HepG2 (cell line): ENCODE measurements around the gene DDX46. TPM values are rescaled to one million over a fixed set of nuclear protein-coding genes. Genes with fewer than 3 reads are reported as not detected.
"Not testable (repeated sequence)": the region's sequence is repeated elsewhere in the genome, so short reads cannot be mapped to it uniquely, and the experiment has no call there.

Experiments
- ATAC-seq: fragments of 200-7000 bp; cut with Tn5 transposase; 3 replicates; pipeline ENCODE4 v1.9.1; 2020; ENCODE audit warnings: mild to moderate bottlenecking, moderate library complexity
- BruUV-seq: library from RNA; stranded (reverse); fragments of 400-500 nt; replicated peaks from 2 replicates; lab custom pipeline; 2021; lab: Mats Ljungman, UMichigan
- CTCF ChIA-PET: fragments of 300-600 bp; formaldehyde crosslinking; extraction: SDS; loops from one replicate; lab custom pipeline; 2021; ENCODE audit warnings: low total read pairs, inconsistent platforms, low intra/inter-chr PET ratio; lab: Yijun Ruan, JAX
- POLR2A ChIA-PET: fragments of 350-600 bp; sonication (Branson Sonifier 250); formaldehyde crosslinking; loops from one replicate; lab custom pipeline; 2020; ENCODE audit warnings: antibody characterized with exemption, inconsistent platforms; lab: Yijun Ruan, JAX
- DNase-seq: peaks from one replicate; pipeline ENCODE4 v3.0.0-alpha.2; 2015; ENCODE audit warnings: low spot score
- FAIRE-seq: peaks from 3 replicates; lab custom pipeline; 2011; peaks lifted over from hg19 to GRCh38; lab: Jason Lieb, UNC
- H2AFZ ChIP-seq: one replicate; pipeline ENCODE4 v1.6.1; 2011; ENCODE audit warnings: low read length, inconsistent platforms
- H3K27ac ChIP-seq: fragments of 300-600 bp; 3 replicates; pipeline ENCODE4 v1.8.0; 2011; ENCODE audit warnings: mixed run types, mild to moderate bottlenecking, mixed read lengths, low read length, inconsistent platforms; ENCODE audit not compliant: insufficient read depth; ENCODE audit errors: extremely low read length
- H3K27me3 ChIP-seq, 2 experiments: fragments of 200-600 bp in 1 of 2; 2 replicates in 1 of 2; 3 replicates in 1 of 2; pipeline versions ENCODE4 v1.6.0 to v1.8.0; 2011; ENCODE audit warnings: low read length in 2 of 2, mild to moderate bottlenecking in 2 of 2, moderate library complexity in 2 of 2, inconsistent platforms in 1 of 2; ENCODE audit not compliant: insufficient read depth in 2 of 2, control insufficient read depth in 1 of 2
- H3K36me3 ChIP-seq, 2 experiments: fragments of 200-600 bp in 1 of 2; replicated peaks in 1 of 2; 2 replicates in 1 of 2; 3 replicates in 1 of 2; pipeline versions ENCODE4 v1.5.1 to v1.8.0; 2011; ENCODE audit warnings: low read length in 2 of 2, inconsistent platforms in 1 of 2; ENCODE audit not compliant: insufficient read depth in 2 of 2, control insufficient read depth in 1 of 2
- H3K4me1 ChIP-seq: 2 replicates; pipeline ENCODE4 v1.5.1; 2012; ENCODE audit warnings: low read length, inconsistent platforms; ENCODE audit not compliant: insufficient read depth
- H3K4me2 ChIP-seq: 2 replicates; pipeline ENCODE4 v1.6.0; 2011; ENCODE audit warnings: low read depth, low read length, inconsistent platforms
- H3K4me3 ChIP-seq, 3 experiments: fragments of 200-600 bp in 1 of 3; sonication (generic), shearing (Covaris generic) in 1 of 3; replicated peaks in 1 of 3; 2 replicates each; pipeline ENCODE4 v1.5.1; 2011 to 2016; ENCODE audit warnings: low read length in 3 of 3, inconsistent platforms in 2 of 3, low read depth in 2 of 3, mild to moderate bottlenecking in 2 of 3, control low read depth in 1 of 3, mixed read lengths in 1 of 3; ENCODE audit not compliant: insufficient read depth in 1 of 3
- H3K79me2 ChIP-seq: one replicate; pipeline ENCODE4 v1.6.1; 2011; ENCODE audit warnings: low read length, inconsistent platforms; ENCODE audit not compliant: insufficient read depth
- H3K9ac ChIP-seq: 2 replicates; pipeline ENCODE4 v1.6.0; 2011; ENCODE audit warnings: mild to moderate bottlenecking, low read depth, low read length, inconsistent platforms; ENCODE audit not compliant: insufficient read depth
- H3K9me3 ChIP-seq: 2 replicates; pipeline ENCODE4 v1.5.1; 2012; ENCODE audit warnings: mild to moderate bottlenecking, low read length
- H4K20me1 ChIP-seq: 2 replicates; pipeline ENCODE4 v1.6.0; 2011; ENCODE audit warnings: inconsistent platforms, mild to moderate bottlenecking, low read length, moderate library complexity; ENCODE audit not compliant: insufficient read depth
- AKAP8 ChIP-seq: sonication (generic); formaldehyde crosslinking; IDR thresholded peaks from 2 replicates; pipeline ENCODE4 v1.5.1; 2020; ENCODE audit warnings: mild to moderate bottlenecking, missing genetic modification reagents
- DNMT3B ChIP-seq: conservative IDR thresholded peaks from 2 replicates; pipeline ENCODE4 v1.6.1; 2016; ENCODE audit warnings: missing biosample characterization, control low read depth
- JDP2 ChIP-seq: sonication (generic); formaldehyde crosslinking; IDR thresholded peaks from 2 replicates; pipeline ENCODE4 v1.8.1; 2022; ENCODE audit warnings: missing genetic modification reagents, borderline replicate concordance
- NAIF1 ChIP-seq: sonication (generic); formaldehyde crosslinking; IDR thresholded peaks from 2 replicates; pipeline ENCODE4 v1.5.0; 2020; ENCODE audit warnings: mild to moderate bottlenecking, missing genetic modification reagents, borderline replicate concordance
- SALL2 ChIP-seq: sonication (generic); formaldehyde crosslinking; IDR thresholded peaks from 2 replicates; pipeline ENCODE4 v1.8.1; 2023; ENCODE audit warnings: mild to moderate bottlenecking, missing genetic modification reagents, inconsistent platforms
- ZGPAT ChIP-seq: IDR thresholded peaks from 2 replicates; pipeline ENCODE4 v1.6.1; 2016; ENCODE audit warnings: mild to moderate bottlenecking
- ZNF234 ChIP-seq: sonication (generic); formaldehyde crosslinking; conservative IDR thresholded peaks from 2 replicates; pipeline ENCODE4 v1.5.1; 2020; ENCODE audit warnings: mild to moderate bottlenecking, missing genetic modification reagents
- ZNF549 ChIP-seq: sonication (generic); formaldehyde crosslinking; IDR thresholded peaks from 2 replicates; pipeline ENCODE4 v1.5.0; 2020; ENCODE audit warnings: missing genetic modification reagents
- ZNF772 ChIP-seq: sonication (generic); formaldehyde crosslinking; IDR thresholded peaks from 2 replicates; pipeline ENCODE4 v1.5.0; 2020; ENCODE audit warnings: mild to moderate bottlenecking, missing genetic modification reagents
- WGBS: methylation state at CpG from one replicate; pipeline ENCODE4 v1.1.6; 2017; ENCODE audit warnings: low lambda C conversion rate; 5-methylcytosine and 5-hydroxymethylcytosine counted together
- in situ Hi-C: cut with HindIII; loops from 2 replicates; pipeline ENCODE4 v1.10.0; 2017; ENCODE audit warnings: low pct_unique_long_range_greater_than_20kb; ENCODE audit not compliant: extremely low pct_ligation_motif_present
- intact Hi-C: fragments of 100-400 bp; cut with micrococcal nuclease; formaldehyde crosslinking; loops from one replicate; pipeline ENCODE4 v1.10.0; 2022; ENCODE audit not compliant: unreplicated experiment
- polyA plus RNA-seq, 8 experiments: library from polyadenylated mRNA; depleted of rRNA in 3 of 8; stranded (reverse) in 7 of 8; unstranded in 1 of 8; fragments of >200 nt; fragmentation: Illumina TruSeq in 4 of 8; extraction: Trizol in 4 of 8; gene quantifications; 2 replicates each; pipeline versions ENCODE4 v1.2.1 to v1.2.3, GENCODE V29; 2011 to 2016; ENCODE audit warnings: low read depth in 4 of 8, missing spikeins in 1 of 8, mixed read lengths in 1 of 8; ENCODE audit not compliant: insufficient read depth in 1 of 8
- total RNA-seq, 5 experiments: library from RNA; depleted of rRNA; stranded (reverse); fragments of >200 nt; fragmentation: Illumina TruSeq; extraction: Trizol; gene quantifications; 2 replicates each; pipeline ENCODE4 v1.2.3, GENCODE V29; 2016; ENCODE audit warnings: low read depth in 1 of 5
- TF ChIP-seq, protein P1 (sequence below): IDR thresholded peaks from 2 replicates; pipeline ENCODE4 v1.6.1; 2012; ENCODE audit warnings: inconsistent platforms

DDX46 gene
- total and polyA plus RNA-seq, 2 of the 13 experiments (the other 11 are each of a cell fraction or from before 2014, with no cell fraction given) = 27.3 to 59.3 TPM

DNA sequence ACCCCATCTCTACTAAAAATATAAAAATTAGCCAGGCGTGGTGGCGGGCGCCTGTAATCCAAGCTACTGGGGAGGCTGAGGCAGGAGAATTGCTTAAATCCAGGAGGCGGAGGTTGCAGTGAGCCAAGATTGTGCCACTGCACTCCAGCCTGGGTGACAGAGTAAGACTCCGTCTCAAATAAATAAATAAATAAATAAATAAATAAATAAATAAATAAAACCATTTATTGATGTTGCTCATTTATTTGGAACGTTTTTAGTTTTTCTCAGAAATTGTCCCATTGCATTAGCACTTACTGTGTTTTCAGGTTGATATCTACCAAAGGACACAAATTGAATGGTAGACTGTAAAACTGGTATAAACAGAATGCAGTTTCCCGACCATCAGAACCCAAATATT is 97.9 kb downstream of the DDX46 start:
- BruUV-seq = not testable (repeated sequence)

GRCh38 chr5:134857401-134857800 is 98.8 kb downstream of the DDX46 start:
- Histone ChIP-seq H3K4me1 (0 out of 2 replicates have a peak, but pooled peaks cover 7% of the 10 kb centered on the region), H3K4me3 (no peak overlapping the region), H3K9me3 (no peaks in the 10 kb centered on the region), H3K79me2 (no peaks in the 10 kb centered on the region), H3K4me2 (no peak overlapping the region), H3K36me3 (peaks cover 12 to 44% of the 10 kb centered on the region in 2 experiments), H3K27me3 (no peaks in the 10 kb centered on the region), H3K27ac (no peak overlapping the region), H2AFZ (no peak overlapping the region), H3K9ac (no peak overlapping the region), H4K20me1 (no peaks in the 10 kb centered on the region)
- intact Hi-C loops (loop anchor here (10.0 kb wide), 1 partner anchor 123 kb away; the partner anchor contains the start of gene CAMLG), in situ Hi-C loops (no loop called here)
- POLR2A ChIA-PET = interaction anchor here (1.0 to 1.2 kb wide), 2 partner anchors 17 to 47 kb away, joined by 3 to 4 read pairs; partner anchors contain the start of gene TXNDC15
- CTCF ChIA-PET = no interaction called here
- no TSS peak for BruUV-seq
- FAIRE-seq (no peak), DNase-seq (no peak), ATAC-seq (no peak)
- 87% methylated on average over 3 of the region's 3 CpGs for WGBS
- TF ChIP-seq ZGPAT = no peak
- TF ChIP-seq ZNF549 = no peak
- TF ChIP-seq AKAP8 = no peak
- TF ChIP-seq JDP2 (CRISPR knock-in tag) = no peak
- no peak for TF ChIP-seq ZNF234
- TF ChIP-seq, protein P1, sequence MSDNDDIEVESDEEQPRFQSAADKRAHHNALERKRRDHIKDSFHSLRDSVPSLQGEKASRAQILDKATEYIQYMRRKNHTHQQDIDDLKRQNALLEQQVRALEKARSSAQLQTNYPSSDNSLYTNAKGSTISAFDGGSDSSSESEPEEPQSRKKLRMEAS = no peak
- TF ChIP-seq ZNF772 (CRISPR knock-in tag) = no peak
- no peak for TF ChIP-seq NAIF1 (CRISPR knock-in tag)
- no peak for TF ChIP-seq SALL2 (CRISPR knock-in tag)
- TF ChIP-seq DNMT3B (CRISPR knock-in tag) = no peak

More for the DNA sequence above, 97.9 kb downstream of the DDX46 start:
- in situ Hi-C loops, H3K27me3 ChIP-seq, H4K20me1 ChIP-seq, H3K4me3 ChIP-seq, H3K9me3 ChIP-seq, H3K9ac ChIP-seq, FAIRE-seq, H3K27ac ChIP-seq, H3K79me2 ChIP-seq, H3K4me2 ChIP-seq, CTCF ChIA-PET, POLR2A ChIA-PET, H3K4me1 ChIP-seq, ATAC-seq, H2AFZ ChIP-seq, DNase-seq: not testable (repeated sequence)
- H3K36me3 ChIP-seq = peaks cover 12 to 47% of the 10 kb centered on the region in 2 experiments
- intact Hi-C loops = loop anchor here (10.0 kb wide), 1 partner anchor 122 kb away; the partner anchor contains the start of gene CAMLG
- WGBS = 91% methylated on average over 7 of the region's 7 CpGs
